CD8-positive, alpha-beta memory T cell (primary cell): ENCODE measurements around the gene MAP3K3. TPM values are rescaled to one million over a fixed set of nuclear protein-coding genes. Genes with fewer than 3 reads are reported as not detected.
A peak's percentile ranks its signal among the peaks of the same experiment; 100 is the strongest.

Experiments
- CTCF ChIA-PET: fragments of 350-600 bp; sonication (Branson Sonifier 250); formaldehyde crosslinking; loops from one replicate; lab custom pipeline; 2021; ENCODE audit warnings: antibody characterized with exemption; lab: Charles Lee
- POLR2A ChIA-PET: fragments of 350-600 bp; sonication (Branson Sonifier 250); formaldehyde crosslinking; loops from one replicate; lab custom pipeline; 2021; ENCODE audit warnings: antibody characterized with exemption; lab: Charles Lee
- DNase-seq, 5 donors: peaks; one replicate each; pipeline versions ENCODE4 v3.0.0 to v3.0.0-alpha.2; 2020 to 2022; ENCODE audit warnings: mixed read lengths in 1 of 5
- H3K27ac ChIP-seq: one replicate; pipeline ENCODE4 v1.7.0; 2013; ENCODE audit warnings: low read depth, mild to moderate bottlenecking, low read length, moderate library complexity
- H3K27me3 ChIP-seq: 2 replicates; pipeline ENCODE4 v1.7.0; 2013; ENCODE audit warnings: low read length, mild to moderate bottlenecking; ENCODE audit not compliant: insufficient read depth, poor library complexity, severe bottlenecking
- H3K36me3 ChIP-seq: 2 replicates; pipeline ENCODE4 v1.7.0; 2013; ENCODE audit warnings: mild to moderate bottlenecking, low read length, moderate library complexity; ENCODE audit not compliant: insufficient read depth
- H3K4me1 ChIP-seq: 2 replicates; pipeline ENCODE4 v1.7.0; 2013; ENCODE audit warnings: mild to moderate bottlenecking, low read length, moderate library complexity; ENCODE audit not compliant: insufficient read depth
- H3K4me3 ChIP-seq: 2 replicates; pipeline ENCODE4 v1.7.0; 2013; ENCODE audit warnings: mild to moderate bottlenecking, low read length
- H3K9me3 ChIP-seq: 2 replicates; pipeline ENCODE4 v1.7.0; 2013; ENCODE audit warnings: mild to moderate bottlenecking, low read length
- H3K27ac Mint-ChIP-seq, 8 donors: one replicate each; pipeline ENCODE4 v1.8.0; 2020 to 2021; ENCODE audit warnings: mixed read lengths in 8 of 8, mild to moderate bottlenecking in 6 of 8, inconsistent platforms in 3 of 8, moderate library complexity in 3 of 8
- H3K27me3 Mint-ChIP-seq, 2 donors: one replicate each; pipeline ENCODE4 v1.8.0; 2020 to 2021; ENCODE audit warnings: mixed read lengths in 2 of 2, mild to moderate bottlenecking in 1 of 2, moderate library complexity in 1 of 2
- H3K36me3 Mint-ChIP-seq, 3 donors: one replicate each; pipeline ENCODE4 v1.8.0; 2020 to 2021; ENCODE audit warnings: mixed read lengths in 3 of 3, inconsistent platforms in 1 of 3, mild to moderate bottlenecking in 1 of 3
- H3K4me1 Mint-ChIP-seq, 3 donors: one replicate each; pipeline ENCODE4 v1.8.0; 2020 to 2021; ENCODE audit warnings: mixed read lengths in 3 of 3, inconsistent platforms in 1 of 3, mild to moderate bottlenecking in 1 of 3
- H3K4me3 Mint-ChIP-seq, 7 donors: one replicate each; pipeline ENCODE4 v1.8.0; 2020 to 2021; ENCODE audit warnings: mixed read lengths in 7 of 7, mild to moderate bottlenecking in 6 of 7, moderate library complexity in 4 of 7, inconsistent platforms in 2 of 7
- H3K9me3 Mint-ChIP-seq, 5 donors: one replicate each; pipeline ENCODE4 v1.8.0; 2020 to 2022; ENCODE audit warnings: mixed read lengths in 5 of 5, mild to moderate bottlenecking in 3 of 5, moderate library complexity in 2 of 5, inconsistent platforms in 1 of 5
- polyA plus RNA-seq: library from polyadenylated mRNA; unstranded; fragments of 300-500 nt; fragmentation: Illumina TruSeq; gene quantifications from one replicate; pipeline ENCODE4 v1.2.3, GENCODE V29; 2021
- total RNA-seq, 2 experiments: library from RNA; stranded (reverse); gene quantifications; one replicate each; pipeline ENCODE4 v1.2.3, GENCODE V29; 2021

MAP3K3 gene
- total and polyA plus RNA-seq, 3 experiments from 2014 or later, result 34.7 to 50.3 (median 35.8) TPM

- POLR2A ChIA-PET, result interaction anchor here (0.5 to 2.3 kb wide), 15 partner anchors 11 to 220 kb away, joined by 3 to 20 read pairs (median 6); partner anchors contain the start of genes CCDC47, DCAF7, DDX42 and LIMD2
- peak overlapping the region; percentile 71 to 93 (median 90) for H3K27ac Mint-ChIP-seq
- peaks cover 46 to 53% (median 50%) of the 10 kb centered on the region in 3 donors for H3K4me1 Mint-ChIP-seq
- peaks cover 38% of the 10 kb centered on the region for H3K4me1 ChIP-seq
- no peaks in the 10 kb centered on the region for H3K36me3 ChIP-seq
- peak in 4 of 5 donors; percentile 33 to 73 (median 52) for DNase-seq
- H3K4me3 Mint-ChIP-seq, result peak overlapping the region; percentile 93 to 99 (median 96)
- peak overlapping the region; percentile 54 for H3K4me3 ChIP-seq
- H3K27ac ChIP-seq, result peak overlapping the region; percentile 43
- H3K27me3 Mint-ChIP-seq, result peaks cover 0 to 1% of the 10 kb centered on the region in 2 donors
- CTCF ChIA-PET, result interaction anchor here (0.7 to 3.5 kb wide), 10 partner anchors 11 to 197 kb away, joined by 3 to 26 read pairs (median 4); no protein-coding TSS in a partner anchor
- H3K36me3 Mint-ChIP-seq, result peaks cover 0 to 10% (median 0%) of the 10 kb centered on the region in 3 donors
- no peaks in the 10 kb centered on the region for H3K9me3 Mint-ChIP-seq
- H3K9me3 ChIP-seq, result no peaks in the 10 kb centered on the region
- H3K27me3 ChIP-seq, result no peaks in the 10 kb centered on the region
These were observed 565 bp downstream of the MAP3K3 start for GRCh38 chr17:63622574-63623390.

DNA sequence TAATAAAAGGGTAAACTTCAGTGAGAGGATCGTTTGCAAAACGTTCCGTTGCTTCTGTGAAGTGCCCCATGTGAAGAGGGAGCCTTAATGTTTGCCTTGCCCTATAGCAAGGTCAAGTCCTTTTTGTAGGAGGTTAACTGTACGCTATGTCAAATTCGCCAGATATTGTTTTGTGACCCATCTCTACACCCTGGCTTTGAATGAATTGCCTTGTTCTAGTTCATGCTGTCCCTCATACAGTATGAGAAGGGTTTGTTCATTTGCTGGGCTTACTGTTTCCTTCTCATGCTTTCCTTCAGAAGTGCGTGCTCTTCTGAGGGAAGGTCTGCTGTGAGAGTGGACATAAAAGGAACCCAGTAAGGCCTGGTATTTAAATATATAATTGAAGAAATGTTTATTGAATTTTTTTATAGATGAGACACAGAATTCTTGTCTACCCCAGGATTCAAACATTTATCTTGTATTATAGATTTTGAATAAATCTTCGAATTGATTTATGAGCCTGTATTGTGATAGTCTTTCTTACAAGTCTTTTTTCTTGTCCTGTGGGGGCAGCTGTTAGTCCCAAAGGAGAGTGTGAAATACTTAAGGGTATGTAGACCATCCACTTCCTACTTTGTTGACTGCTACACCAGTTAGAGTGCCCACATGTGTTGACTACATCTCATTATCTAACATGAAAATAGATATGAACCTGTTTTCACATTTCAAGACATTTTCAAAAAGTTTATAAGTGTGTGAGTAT, 1.7 kb downstream of the MAP3K3 start:
- Mint-ChIP-seq H3K36me3 (peaks cover 0 to 15% (median 0%) of the 10 kb centered on the region in 3 donors), H3K4me3 (peak overlapping the region; percentile 93 to 99 (median 96)), H3K27me3 (peaks cover 0 to 1% of the 10 kb centered on the region in 2 donors), H3K27ac (peak overlapping the region in 4 of 8 donors; percentile 78 to 90 (median 89)), H3K4me1 (peaks cover 46 to 55% (median 53%) of the 10 kb centered on the region in 3 donors), H3K9me3 (no peaks in the 10 kb centered on the region)
- Histone ChIP-seq H3K4me1 (peaks cover 38% of the 10 kb centered on the region), H3K36me3 (no peaks in the 10 kb centered on the region), H3K27me3 (no peaks in the 10 kb centered on the region), H3K4me3 (peak overlapping the region; percentile 54), H3K27ac (no peak overlapping the region), H3K9me3 (no peaks in the 10 kb centered on the region)
- CTCF ChIA-PET, result interaction anchor here (0.5 to 1.0 kb wide), 4 partner anchors 13 to 199 kb away, joined by 3 to 4 read pairs (median 3); no protein-coding TSS in a partner anchor
- POLR2A ChIA-PET, result interaction anchor here (0.6 to 1.0 kb wide), 3 partner anchors 82 to 219 kb away, joined by 3 to 12 read pairs (median 5); no protein-coding TSS in a partner anchor
- DNase-seq, result no peak

- H3K4me3 ChIP-seq, result no peak overlapping the region
- Mint-ChIP-seq H3K4me3 (peak overlapping the region; percentile 21 to 99 (median 95)), H3K9me3 (no peaks in the 10 kb centered on the region), H3K4me1 (peaks cover 46 to 57% (median 53%) of the 10 kb centered on the region in 3 donors), H3K36me3 (peaks cover 0 to 17% (median 0%) of the 10 kb centered on the region in 3 donors), H3K27ac (peak overlapping the region in 1 of 8 donors; percentile 90), H3K27me3 (no peaks in the 10 kb centered on the region)
- no peak overlapping the region for H3K27ac ChIP-seq
- H3K27me3 ChIP-seq, result no peaks in the 10 kb centered on the region
- POLR2A ChIA-PET, result no interaction called here
- H3K36me3 ChIP-seq, result no peaks in the 10 kb centered on the region
- peaks cover 38% of the 10 kb centered on the region for H3K4me1 ChIP-seq
- no peaks in the 10 kb centered on the region for H3K9me3 ChIP-seq
- no peak for DNase-seq
- CTCF ChIA-PET, result interaction anchor here (0.5 to 1.0 kb wide), 3 partner anchors 13 to 199 kb away, joined by 3 read pairs; no protein-coding TSS in a partner anchor
These were observed 2.3 kb downstream of the MAP3K3 start for GRCh38 chr17:63624531-63624880.

- peak overlapping the region in 2 of 8 donors; percentile 5 to 14 for H3K27ac Mint-ChIP-seq
- no peaks in the 10 kb centered on the region for H3K9me3 ChIP-seq
- peak overlapping the region in 2 of 7 donors; percentile 11 to 25 for H3K4me3 Mint-ChIP-seq
- H3K4me1 Mint-ChIP-seq, result peaks cover 45 to 66% (median 56%) of the 10 kb centered on the region in 3 donors
- H3K4me3 ChIP-seq, result no peak overlapping the region
- H3K27me3 ChIP-seq, result no peaks in the 10 kb centered on the region
- H3K4me1 ChIP-seq, result peaks cover 43% of the 10 kb centered on the region
- no peak overlapping the region for H3K27ac ChIP-seq
- POLR2A ChIA-PET, result no interaction called here
- peaks cover 0 to 29% (median 3%) of the 10 kb centered on the region in 3 donors for H3K36me3 Mint-ChIP-seq
- CTCF ChIA-PET, result interaction anchor here (1.1 kb wide), 2 partner anchors 201 kb away, joined by 3 read pairs; no protein-coding TSS in a partner anchor
- no peaks in the 10 kb centered on the region for H3K27me3 Mint-ChIP-seq
- no peaks in the 10 kb centered on the region for H3K36me3 ChIP-seq
- no peaks in the 10 kb centered on the region for H3K9me3 Mint-ChIP-seq
- no peak for DNase-seq
These were observed 4.4 kb downstream of the MAP3K3 start for GRCh38 chr17:63626551-63627180.

GRCh38 chr17:63629627-63630026, 7.4 kb downstream of the MAP3K3 start:
- Histone ChIP-seq H3K4me1 (peaks cover 30% of the 10 kb centered on the region), H3K4me3 (no peak overlapping the region), H3K27me3 (no peaks in the 10 kb centered on the region), H3K36me3 (peaks cover 5% of the 10 kb centered on the region), H3K27ac (no peak overlapping the region), H3K9me3 (no peaks in the 10 kb centered on the region)
- H3K27me3 Mint-ChIP-seq, result no peaks in the 10 kb centered on the region
- CTCF ChIA-PET, result no interaction called here
- H3K36me3 Mint-ChIP-seq, result peaks cover 0 to 43% (median 12%) of the 10 kb centered on the region in 3 donors
- H3K27ac Mint-ChIP-seq, result no peak overlapping the region
- peaks cover 41 to 68% (median 55%) of the 10 kb centered on the region in 3 donors for H3K4me1 Mint-ChIP-seq
- POLR2A ChIA-PET, result no interaction called here
- DNase-seq, result no peak
- no peak overlapping the region for H3K4me3 Mint-ChIP-seq
- H3K9me3 Mint-ChIP-seq, result no peaks in the 10 kb centered on the region

- H3K27ac Mint-ChIP-seq, result peak overlapping the region in 1 of 8 donors; percentile 75
- H3K9me3 Mint-ChIP-seq, result no peaks in the 10 kb centered on the region
- Histone ChIP-seq H3K27me3 (no peaks in the 10 kb centered on the region), H3K9me3 (no peaks in the 10 kb centered on the region), H3K4me3 (no peak overlapping the region), H3K36me3 (peaks cover 11% of the 10 kb centered on the region), H3K27ac (no peak overlapping the region), H3K4me1 (peaks cover 16% of the 10 kb centered on the region)
- POLR2A ChIA-PET, result no interaction called here
- no peak for DNase-seq
- CTCF ChIA-PET, result no interaction called here
- no peak overlapping the region for H3K4me3 Mint-ChIP-seq
- H3K27me3 Mint-ChIP-seq, result no peaks in the 10 kb centered on the region
- peaks cover 27 to 53% (median 44%) of the 10 kb centered on the region in 3 donors for H3K4me1 Mint-ChIP-seq
- peaks cover 0 to 58% (median 20%) of the 10 kb centered on the region in 3 donors for H3K36me3 Mint-ChIP-seq
These were observed 8.8 kb downstream of the MAP3K3 start for GRCh38 chr17:63631062-63631461.

GRCh38 chr17:63631626-63632025, 9.4 kb downstream of the MAP3K3 start:
- Mint-ChIP-seq H3K27me3 (no peaks in the 10 kb centered on the region), H3K27ac (no peak overlapping the region), H3K9me3 (no peaks in the 10 kb centered on the region), H3K4me3 (no peak overlapping the region), H3K4me1 (peaks cover 24 to 53% (median 39%) of the 10 kb centered on the region in 3 donors), H3K36me3 (peaks cover 0 to 63% (median 25%) of the 10 kb centered on the region in 3 donors)
- peaks cover 11% of the 10 kb centered on the region for H3K4me1 ChIP-seq
- H3K27me3 ChIP-seq, result no peaks in the 10 kb centered on the region
- ChIA-PET POLR2A (no interaction called here), CTCF (no interaction called here)
- H3K9me3 ChIP-seq, result no peaks in the 10 kb centered on the region
- H3K4me3 ChIP-seq, result no peak overlapping the region
- DNase-seq, result no peak
- H3K36me3 ChIP-seq, result peaks cover 16% of the 10 kb centered on the region
- H3K27ac ChIP-seq, result no peak overlapping the region
